B cell (primary cell): ENCODE results near the gene SREBF1.

Source experiments
- EZH2 ChIP-seq: IDR thresholded peaks from 2 replicates; pipeline ENCODE4 v1.6.1; 2012; ENCODE audit warnings: borderline replicate concordance, low read depth, mild to moderate bottlenecking, moderate library complexity, low read length; ENCODE audit not compliant: insufficient read depth, poor library complexity, severe bottlenecking
- TF ChIP-seq, protein P1 (sequence below): fragments of 200-600 bp; IDR thresholded peaks from one replicate; pipeline ENCODE4 v1.8.0; 2022; ENCODE audit warnings: antibody characterized with exemption, mild to moderate bottlenecking

DNA sequence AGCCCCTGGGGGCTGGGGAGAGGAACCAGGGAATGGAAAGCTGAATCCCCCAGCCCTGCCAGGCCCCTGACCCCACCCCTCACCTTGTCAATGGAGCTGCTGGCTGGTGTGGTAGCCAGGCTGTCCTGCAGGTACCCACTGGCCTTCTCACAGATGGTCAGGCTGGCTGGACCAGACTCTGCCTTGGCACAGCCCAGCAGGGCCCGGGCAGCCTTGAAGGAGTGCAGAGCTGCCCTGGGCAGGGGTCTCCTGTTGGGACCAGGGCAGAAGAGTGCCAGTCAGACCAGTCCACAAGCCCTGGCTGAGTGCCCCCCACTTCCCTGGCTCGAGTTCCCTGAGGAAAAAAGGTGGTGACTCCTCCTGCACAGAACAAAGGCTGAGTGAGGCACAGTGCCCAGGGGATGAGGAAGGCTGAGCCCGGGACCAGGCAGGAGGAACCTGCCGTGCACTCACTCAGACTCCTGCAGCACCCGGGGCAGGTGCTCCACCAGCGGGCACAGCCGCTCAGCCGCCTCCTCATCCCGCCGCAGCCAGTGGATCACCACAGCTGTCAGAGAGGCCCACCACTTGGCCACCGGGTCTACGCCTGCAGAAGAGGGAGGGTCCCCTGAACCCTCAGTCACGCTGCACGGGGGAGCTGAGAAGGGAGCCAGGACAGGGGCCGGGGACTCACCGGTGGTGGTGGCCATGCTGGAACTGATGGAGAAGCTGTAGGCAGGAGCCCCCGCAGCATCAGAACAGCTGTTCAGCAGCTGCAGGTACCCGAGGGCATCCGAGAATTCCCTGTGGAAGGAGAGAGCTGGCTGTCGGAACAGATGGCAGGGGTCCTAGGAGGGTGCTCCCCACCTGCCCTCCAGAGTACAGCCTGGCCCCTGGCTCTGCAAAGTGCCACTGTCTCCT lies 22.4 kb downstream of the SREBF1 start:
- TF ChIP-seq, protein P1, sequence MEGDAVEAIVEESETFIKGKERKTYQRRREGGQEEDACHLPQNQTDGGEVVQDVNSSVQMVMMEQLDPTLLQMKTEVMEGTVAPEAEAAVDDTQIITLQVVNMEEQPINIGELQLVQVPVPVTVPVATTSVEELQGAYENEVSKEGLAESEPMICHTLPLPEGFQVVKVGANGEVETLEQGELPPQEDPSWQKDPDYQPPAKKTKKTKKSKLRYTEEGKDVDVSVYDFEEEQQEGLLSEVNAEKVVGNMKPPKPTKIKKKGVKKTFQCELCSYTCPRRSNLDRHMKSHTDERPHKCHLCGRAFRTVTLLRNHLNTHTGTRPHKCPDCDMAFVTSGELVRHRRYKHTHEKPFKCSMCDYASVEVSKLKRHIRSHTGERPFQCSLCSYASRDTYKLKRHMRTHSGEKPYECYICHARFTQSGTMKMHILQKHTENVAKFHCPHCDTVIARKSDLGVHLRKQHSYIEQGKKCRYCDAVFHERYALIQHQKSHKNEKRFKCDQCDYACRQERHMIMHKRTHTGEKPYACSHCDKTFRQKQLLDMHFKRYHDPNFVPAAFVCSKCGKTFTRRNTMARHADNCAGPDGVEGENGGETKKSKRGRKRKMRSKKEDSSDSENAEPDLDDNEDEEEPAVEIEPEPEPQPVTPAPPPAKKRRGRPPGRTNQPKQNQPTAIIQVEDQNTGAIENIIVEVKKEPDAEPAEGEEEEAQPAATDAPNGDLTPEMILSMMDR: no peak
- no peak for TF ChIP-seq EZH2
